ENCODE data around the gene MCU.

GRCh38 chr10:72911758-72912157 lies 219.8 kb downstream of the MCU start:
- TF ChIP-seq USF2 (IDR thresholded peaks at IDR 0.05; ENCODE audit: borderline replicate concordance, low read depth, low read length), result no peak
- TF ChIP-seq CTCF (IDR thresholded peaks at IDR 0.05), result no peak
- TF ChIP-seq RAD21 (IDR thresholded peaks at IDR 0.05; ENCODE audit: low read length), result no peak

Data from SK-N-SH (cell line).